Neuronal stem cell (in vitro differentiated cells): ENCODE measurements around the gene PADI3.

Experiments used
- DNase-seq: peaks from one replicate; pipeline ENCODE4 v3.0.0-alpha.2; 2013; ENCODE audit warnings: low spot score
- H2AFZ ChIP-seq: one replicate; pipeline ENCODE4 v1.6.1; 2013; ENCODE audit warnings: mild to moderate bottlenecking, low read length, inconsistent platforms
- H2AK5ac ChIP-seq: 2 replicates; pipeline ENCODE4 v1.6.1; 2013; ENCODE audit warnings: low read depth, mild to moderate bottlenecking, inconsistent platforms, low read length, moderate library complexity, mixed read lengths
- H2BK120ac ChIP-seq: 2 replicates; pipeline ENCODE4 v1.6.1; 2013; ENCODE audit warnings: low read depth, mild to moderate bottlenecking, inconsistent platforms, low read length, moderate library complexity, mixed read lengths
- H2BK12ac ChIP-seq: one replicate; pipeline ENCODE4 v1.6.1; 2013; ENCODE audit warnings: low read length, inconsistent platforms
- H2BK15ac ChIP-seq: 2 replicates; pipeline ENCODE4 v1.6.1; 2013; ENCODE audit warnings: mild to moderate bottlenecking, low read length, inconsistent platforms, mixed read lengths
- H2BK5ac ChIP-seq: one replicate; pipeline ENCODE4 v1.6.1; 2013; ENCODE audit warnings: inconsistent platforms, mild to moderate bottlenecking, low read length, moderate library complexity
- H3K14ac ChIP-seq: one replicate; pipeline ENCODE4 v1.6.1; 2013; ENCODE audit warnings: low read length, inconsistent platforms
- H3K18ac ChIP-seq: 2 replicates; pipeline ENCODE4 v1.6.1; 2013; ENCODE audit warnings: low read length, inconsistent platforms
- H3K23ac ChIP-seq: 2 replicates; pipeline ENCODE4 v1.6.1; 2013; ENCODE audit warnings: low read depth, mild to moderate bottlenecking, mixed read lengths, low read length, inconsistent platforms; ENCODE audit not compliant: poor library complexity
- H3K27ac ChIP-seq: replicated peaks from 3 replicates; pipeline ENCODE4 v1.5.1; 2013; ENCODE audit warnings: low read length, inconsistent platforms
- H3K27me3 ChIP-seq, 3 experiments: 2 replicates each; pipeline ENCODE4 v1.6.1; 2013; ENCODE audit warnings: low read length in 3 of 3, mild to moderate bottlenecking in 2 of 3, inconsistent platforms in 1 of 3, low read depth in 1 of 3, mixed read lengths in 1 of 3, moderate library complexity in 1 of 3; ENCODE audit not compliant: control insufficient read depth in 3 of 3, insufficient read depth in 3 of 3
- H3K36me3 ChIP-seq, 2 donors: replicated peaks in 1 of 2; 2 replicates each; pipeline ENCODE4 v1.6.1; 2013; ENCODE audit warnings: low read length in 2 of 2; ENCODE audit not compliant: control insufficient read depth in 2 of 2, insufficient read depth in 2 of 2
- H3K4ac ChIP-seq: 2 replicates; pipeline ENCODE4 v1.6.1; 2013; ENCODE audit warnings: inconsistent platforms, mild to moderate bottlenecking, low read length, moderate library complexity
- H3K4me1 ChIP-seq, 2 donors: 1 replicate in 1 of 2; 2 replicates in 1 of 2; pipeline ENCODE4 v1.6.1; 2013; ENCODE audit warnings: low read length in 2 of 2, low read depth in 1 of 2; ENCODE audit not compliant: control insufficient read depth in 2 of 2, insufficient read depth in 1 of 2
- H3K4me2 ChIP-seq: one replicate; pipeline ENCODE4 v1.6.1; 2013; ENCODE audit warnings: mild to moderate bottlenecking, low read length, inconsistent platforms; ENCODE audit not compliant: insufficient read depth, poor library complexity, severe bottlenecking
- H3K4me3 ChIP-seq, 2 donors: 2 replicates each; pipeline ENCODE4 v1.5.1; 2013; ENCODE audit warnings: low read length in 2 of 2, mild to moderate bottlenecking in 2 of 2, inconsistent platforms in 1 of 2, moderate library complexity in 1 of 2
- H3K79me1 ChIP-seq: one replicate; pipeline ENCODE4 v1.6.1; 2013; ENCODE audit warnings: low read depth, mild to moderate bottlenecking, inconsistent platforms, low read length, moderate library complexity
- H3K9ac ChIP-seq: one replicate; pipeline ENCODE4 v1.6.1; 2013; ENCODE audit warnings: mild to moderate bottlenecking, low read depth, low read length, inconsistent platforms; ENCODE audit not compliant: poor library complexity
- H3K9me3 ChIP-seq, 2 donors: replicated peaks in 1 of 2; 2 replicates each; pipeline versions ENCODE3 to v1.6.1; 2013; ENCODE audit warnings: low read length in 2 of 2, mild to moderate bottlenecking in 2 of 2, inconsistent platforms in 1 of 2, low read depth in 1 of 2, mixed read lengths in 1 of 2, moderate library complexity in 1 of 2; ENCODE audit not compliant: control insufficient read depth in 2 of 2, insufficient read depth in 1 of 2
- H4K8ac ChIP-seq: one replicate; pipeline ENCODE4 v1.6.1; 2013; ENCODE audit warnings: low read depth, mild to moderate bottlenecking, inconsistent platforms, low read length, moderate library complexity
- H4K91ac ChIP-seq: one replicate; pipeline ENCODE4 v1.6.1; 2013; ENCODE audit warnings: low read length, low read depth, mild to moderate bottlenecking, inconsistent platforms; ENCODE audit not compliant: poor library complexity
- WGBS, 2 donors: extraction: QIAGEN DNeasy Blood & Tissue Kit; methylation state at CpG; one replicate each; pipeline ENCODE4 v1.1.7; 2013; ENCODE audit warnings: missing lambda C conversion rate in 2 of 2, mixed read lengths in 1 of 2; ENCODE audit not compliant: insufficient read length in 2 of 2, insufficient replicate concordance in 1 of 2; ENCODE audit errors: extremely low coverage in 2 of 2; 5-methylcytosine and 5-hydroxymethylcytosine counted together

PADI3 gene

DNA sequence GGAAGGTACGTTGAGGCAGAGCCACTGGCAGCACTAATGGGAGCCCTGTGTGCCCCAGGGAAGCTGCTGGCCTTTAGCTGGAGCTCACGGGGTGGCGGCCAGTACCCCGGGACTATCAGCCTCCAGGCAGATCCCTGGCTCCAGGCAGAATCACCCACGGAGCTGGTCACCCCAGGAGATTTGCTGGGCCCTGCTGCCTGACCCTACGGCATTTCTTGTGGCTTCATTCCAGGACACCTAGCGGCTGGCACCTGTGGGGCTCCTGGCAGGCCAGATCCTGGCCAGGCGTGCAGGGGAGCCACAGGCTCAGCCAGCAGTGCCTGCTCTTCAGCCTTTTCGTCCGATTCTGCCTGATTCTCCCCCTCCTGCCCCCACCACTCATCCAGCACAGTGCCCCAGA is 36.9 kb upstream of the PADI3 start:
- Histone ChIP-seq H3K23ac (no peak overlapping the region), H2BK5ac (no peak overlapping the region), H3K14ac (no peak overlapping the region), H2AFZ (no peak overlapping the region), H3K4me3 (no peak overlapping the region), H3K9me3 (no peaks in the 10 kb centered on the region), H3K4ac (no peak overlapping the region), H3K27me3 (peaks cover 0 to 30% (median 2%) of the 10 kb centered on the region in 3 experiments), H3K4me1 (peaks cover 16 to 17% of the 10 kb centered on the region in 2 donors), H2AK5ac (peak overlapping the region; percentile 36), H3K4me2 (no peak overlapping the region), H3K9ac (no peak overlapping the region), H2BK15ac (no peak overlapping the region), H3K27ac (no peak overlapping the region), H3K18ac (peak overlapping the region; percentile 66), H2BK120ac (no peak overlapping the region), H4K8ac (no peak overlapping the region), H4K91ac (no peak overlapping the region), H3K36me3 (no peaks in the 10 kb centered on the region), H3K79me1 (no peaks in the 10 kb centered on the region), H2BK12ac (no peak overlapping the region)
- no CpG with 5 or more reads among the region's 10 CpGs for WGBS, 2 donors
- DNase-seq: no peak

DNA sequence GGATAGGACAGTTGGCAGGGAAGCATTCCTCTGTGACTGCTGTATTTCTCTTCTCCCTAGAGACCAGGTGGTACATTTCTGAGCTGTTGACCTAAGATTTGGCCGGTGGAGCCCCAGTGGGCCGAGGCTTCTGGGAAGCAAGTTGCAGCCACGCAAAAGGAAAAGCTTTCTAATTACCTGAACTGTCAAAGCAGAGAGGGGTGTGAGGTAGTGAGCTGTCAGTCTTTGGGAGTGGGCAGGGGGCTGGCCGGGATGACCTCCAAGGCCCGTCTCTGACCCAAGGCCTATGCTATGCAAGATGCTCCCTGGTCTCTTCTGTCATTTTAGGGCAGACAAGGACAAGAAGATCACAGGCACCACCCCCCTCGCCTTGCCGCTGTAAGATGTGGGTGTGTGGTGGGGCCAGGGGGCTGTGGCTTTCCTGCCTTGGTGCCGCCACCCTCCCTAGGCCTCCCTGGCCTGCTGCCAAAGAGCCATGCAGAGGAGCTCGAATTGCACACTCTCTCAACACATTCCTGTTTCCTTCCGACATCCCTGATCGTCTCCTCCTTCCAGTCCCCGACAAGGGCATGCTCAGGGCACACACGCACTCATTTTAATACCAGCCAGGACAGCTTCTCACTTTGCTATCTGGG is 36.3 kb upstream of the PADI3 start:
- H2BK120ac ChIP-seq: no peak overlapping the region

DNA sequence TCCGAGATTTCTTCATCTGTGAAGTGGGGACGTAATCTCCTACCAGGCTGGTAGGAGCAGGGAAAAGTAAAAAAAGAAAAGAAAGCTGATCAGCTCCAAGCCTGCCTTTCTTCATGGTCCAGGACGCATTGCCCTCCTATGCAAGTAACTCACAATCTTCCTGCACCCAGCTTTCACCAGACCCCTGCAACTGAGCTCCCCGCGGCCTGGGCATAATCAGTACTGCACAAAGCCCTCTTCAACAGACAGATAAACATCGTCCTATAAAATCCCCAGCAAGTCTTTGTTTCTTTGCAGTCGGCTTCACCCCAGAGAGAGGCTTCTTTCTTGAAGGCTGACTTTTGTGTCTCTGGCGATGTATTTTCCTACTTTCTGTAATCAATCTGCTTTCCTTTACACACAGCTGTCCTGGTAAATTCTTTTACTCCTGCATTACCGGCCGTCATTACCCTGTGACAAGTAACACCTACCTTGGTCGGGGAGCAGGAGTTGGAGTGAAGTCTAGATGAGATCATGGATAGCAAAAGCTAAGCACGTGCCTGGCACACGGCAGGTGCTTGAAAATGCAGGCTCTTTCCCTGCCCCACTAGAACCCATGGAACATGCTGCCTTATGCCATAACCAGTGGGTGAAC is 35.6 kb upstream of the PADI3 start:
- H2BK15ac ChIP-seq: no peak overlapping the region
- no peak overlapping the region for H2AK5ac ChIP-seq
- no peak for DNase-seq
- H4K8ac ChIP-seq: no peak overlapping the region
- H2BK120ac ChIP-seq: no peak overlapping the region
- H3K27me3 ChIP-seq: peaks cover 0 to 30% (median 2%) of the 10 kb centered on the region in 3 experiments
- no peaks in the 10 kb centered on the region for H3K9me3 ChIP-seq
- no peaks in the 10 kb centered on the region for H3K36me3 ChIP-seq
- no peak overlapping the region for H3K27ac ChIP-seq
- no peak overlapping the region for H3K4ac ChIP-seq
- peak overlapping the region; percentile 47 for H2AFZ ChIP-seq
- H3K18ac ChIP-seq: peak overlapping the region; percentile 62
- no peak overlapping the region for H3K14ac ChIP-seq
- no peak overlapping the region for H2BK12ac ChIP-seq
- peak overlapping the region; percentile 40 for H2BK5ac ChIP-seq
- no peak overlapping the region for H3K4me3 ChIP-seq
- peaks cover 16 to 17% of the 10 kb centered on the region in 2 donors for H3K4me1 ChIP-seq
- H3K79me1 ChIP-seq: no peaks in the 10 kb centered on the region
- no peak overlapping the region for H3K9ac ChIP-seq
- no peak overlapping the region for H4K91ac ChIP-seq
- WGBS, 2 donors: no CpG with 5 or more reads among the region's 13 CpGs
- peak overlapping the region; percentile 3 for H3K23ac ChIP-seq
- no peak overlapping the region for H3K4me2 ChIP-seq

More for the DNA sequence above, 36.3 kb upstream of the PADI3 start:
- Histone ChIP-seq H2BK12ac (no peak overlapping the region), H2AFZ (peak overlapping the region; percentile 47), H3K4ac (no peak overlapping the region), H2BK5ac (peak overlapping the region; percentile 40), H3K79me1 (no peaks in the 10 kb centered on the region), H3K27ac (no peak overlapping the region), H2AK5ac (no peak overlapping the region), H3K36me3 (no peaks in the 10 kb centered on the region), H3K14ac (peak overlapping the region; percentile 47), H3K27me3 (peaks cover 0 to 30% (median 2%) of the 10 kb centered on the region in 3 experiments), H2BK15ac (no peak overlapping the region), H3K4me1 (peaks cover 16 to 17% of the 10 kb centered on the region in 2 donors), H3K9ac (peak overlapping the region; percentile 65), H3K9me3 (no peaks in the 10 kb centered on the region), H3K4me3 (no peak overlapping the region), H4K91ac (no peak overlapping the region), H3K23ac (peak overlapping the region; percentile 69), H3K18ac (peak overlapping the region; percentile 58), H4K8ac (peak overlapping the region; percentile 52), H3K4me2 (no peak overlapping the region)
- WGBS, 2 donors: no CpG with 5 or more reads among the region's 13 CpGs
- DNase-seq: no peak

DNA sequence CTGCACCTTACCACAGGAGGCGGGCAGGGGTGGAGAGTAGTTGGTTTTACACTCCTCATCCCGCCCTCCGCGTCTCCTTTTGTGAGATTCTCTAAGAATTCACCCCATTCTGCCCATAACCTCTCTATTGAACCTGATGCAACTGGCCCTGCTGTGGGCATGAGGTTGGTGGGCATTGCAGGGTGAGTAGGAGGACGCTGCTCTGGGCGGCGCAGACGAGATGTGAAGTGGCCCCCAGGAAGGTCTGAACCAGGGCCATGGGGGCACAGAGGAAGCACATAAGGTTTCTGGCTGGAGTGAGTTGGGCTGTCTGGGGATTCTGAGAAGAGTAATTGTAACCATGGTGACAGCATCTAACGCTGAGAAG is 35.1 kb upstream of the PADI3 start:
- Histone ChIP-seq H3K36me3 (no peaks in the 10 kb centered on the region), H3K4me3 (no peak overlapping the region), H3K79me1 (no peaks in the 10 kb centered on the region), H2BK5ac (no peak overlapping the region), H3K23ac (peak overlapping the region; percentile 3), H4K91ac (no peak overlapping the region), H2BK12ac (no peak overlapping the region), H3K27me3 (peaks cover 0 to 30% (median 2%) of the 10 kb centered on the region in 3 experiments), H2AK5ac (peak overlapping the region; percentile 1), H3K27ac (no peak overlapping the region), H3K9me3 (no peaks in the 10 kb centered on the region), H4K8ac (no peak overlapping the region), H3K14ac (no peak overlapping the region), H3K18ac (peak overlapping the region; percentile 62), H3K4me1 (peaks cover 13 to 17% of the 10 kb centered on the region in 2 donors), H2AFZ (no peak overlapping the region), H2BK120ac (no peak overlapping the region), H3K9ac (no peak overlapping the region), H3K4me2 (no peak overlapping the region), H2BK15ac (no peak overlapping the region), H3K4ac (no peak overlapping the region)
- DNase-seq: no peak
- WGBS, 2 donors: no CpG with 5 or more reads among the region's 9 CpGs
